GM21717 (cell line): ENCODE measurements around the gene EML6.

Experiments
- ATAC-seq: cut with Tn5 transposase; IDR thresholded peaks from one replicate; pipeline ENCODE4 v1.9.1; 2021; ENCODE audit warnings: mild to moderate bottlenecking, moderate library complexity; ENCODE audit not compliant: unreplicated experiment

Gene EML6

DNA sequence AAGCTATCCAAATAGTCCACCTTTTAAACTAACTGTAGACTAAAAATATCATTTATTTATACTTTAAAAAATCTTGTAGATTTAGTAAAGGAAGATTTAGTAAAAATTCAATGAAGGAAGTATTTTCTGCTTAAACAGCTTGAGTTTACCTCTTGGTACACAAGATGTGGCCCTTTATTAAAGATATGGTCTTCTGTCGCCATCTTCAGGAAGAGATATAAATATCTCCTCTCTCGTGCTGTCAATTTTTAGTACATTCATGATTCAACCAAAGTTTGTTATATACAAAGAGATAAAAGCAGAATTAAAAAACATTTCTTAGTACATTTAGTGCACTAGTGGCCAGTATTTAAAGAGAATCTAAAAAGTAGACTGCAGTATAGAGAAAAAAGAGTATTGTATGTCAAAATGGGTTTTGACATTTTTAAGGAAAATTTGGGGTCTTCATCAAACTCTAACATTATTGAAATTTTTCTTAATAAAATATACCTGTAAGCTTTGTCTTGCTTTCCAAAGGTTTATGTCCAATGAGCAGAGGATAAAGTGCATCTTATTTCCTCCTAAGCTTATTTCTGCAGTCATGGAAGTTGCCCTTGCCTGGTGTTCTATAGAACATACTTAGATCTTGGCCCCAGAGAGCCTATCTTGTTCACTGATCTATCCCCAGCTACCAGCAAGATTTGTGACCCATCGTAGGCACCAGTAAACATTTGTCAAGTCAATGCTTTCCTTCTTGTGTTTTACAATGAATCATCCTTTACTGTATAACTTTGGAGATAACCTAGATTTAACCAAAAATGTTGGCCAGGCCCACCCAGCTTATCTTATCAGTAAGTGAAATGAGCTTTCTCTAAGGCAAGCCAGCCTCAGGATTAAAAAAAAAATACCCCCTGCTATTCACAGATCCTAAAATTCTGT lies 18.5 kb upstream of the EML6 start:
- peak; percentile 53 for ATAC-seq

DNA sequence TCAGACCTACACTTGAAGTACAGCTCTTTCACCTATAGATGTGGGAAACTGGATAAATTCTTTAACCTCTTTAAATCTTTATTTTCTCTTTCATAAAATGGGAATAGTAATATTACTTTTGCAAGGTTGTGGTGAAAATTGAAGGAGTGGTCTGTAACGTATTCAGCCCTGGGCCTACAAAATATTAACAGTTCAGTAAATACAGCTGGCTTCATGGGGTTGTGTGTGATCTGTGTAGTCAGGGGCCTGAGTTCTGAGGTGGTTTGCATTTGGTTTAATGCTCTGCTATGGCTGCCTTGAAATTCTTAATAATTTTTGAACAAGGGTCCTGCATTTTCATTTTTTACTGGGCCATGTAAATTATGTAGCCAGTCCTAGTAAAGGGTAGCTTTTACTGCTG lies 16.8 kb upstream of the EML6 start:
- no peak for ATAC-seq

- ATAC-seq = no peak
Observed at GRCh38 chr2:54708584-54709335, 14.7 kb upstream of the EML6 start.

DNA sequence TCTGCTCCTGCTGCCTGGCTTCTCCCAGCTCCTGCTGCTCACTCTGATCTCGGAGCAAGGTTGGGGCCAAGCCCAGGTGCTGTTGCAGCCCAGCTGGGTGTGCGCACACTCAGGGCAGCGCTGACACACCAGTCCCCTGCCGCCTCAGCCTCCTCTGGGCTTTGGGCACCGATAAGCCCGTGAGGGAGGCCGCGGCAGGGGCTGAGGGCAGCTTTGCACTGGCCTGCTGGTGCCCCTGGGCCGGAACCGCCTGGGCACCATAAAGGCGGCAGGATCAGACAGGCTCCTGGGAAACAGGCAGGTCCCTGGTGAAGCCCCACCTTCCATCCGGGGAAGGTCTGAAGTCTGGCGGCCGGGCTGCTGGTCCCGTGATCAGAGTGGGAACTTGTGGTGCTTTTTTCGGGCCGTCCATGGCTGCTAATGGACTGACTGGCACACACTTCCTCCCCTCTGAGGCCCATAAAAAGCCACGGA lies 14.1 kb upstream of the EML6 start:
- ATAC-seq = no peak

- no peak for ATAC-seq
Observed at GRCh38 chr2:54710216-54710615, 13.2 kb upstream of the EML6 start.

GRCh38 chr2:54712516-54712915 lies 10.9 kb upstream of the EML6 start:
- ATAC-seq = no peak

GRCh38 chr2:54714996-54715395 lies 8.5 kb upstream of the EML6 start:
- ATAC-seq = no peak

- ATAC-seq = no peak
Observed at GRCh38 chr2:54716375-54716774, 7.1 kb upstream of the EML6 start.

- ATAC-seq = no peak
Observed at GRCh38 chr2:54720563-54720962, 2.9 kb upstream of the EML6 start.

DNA sequence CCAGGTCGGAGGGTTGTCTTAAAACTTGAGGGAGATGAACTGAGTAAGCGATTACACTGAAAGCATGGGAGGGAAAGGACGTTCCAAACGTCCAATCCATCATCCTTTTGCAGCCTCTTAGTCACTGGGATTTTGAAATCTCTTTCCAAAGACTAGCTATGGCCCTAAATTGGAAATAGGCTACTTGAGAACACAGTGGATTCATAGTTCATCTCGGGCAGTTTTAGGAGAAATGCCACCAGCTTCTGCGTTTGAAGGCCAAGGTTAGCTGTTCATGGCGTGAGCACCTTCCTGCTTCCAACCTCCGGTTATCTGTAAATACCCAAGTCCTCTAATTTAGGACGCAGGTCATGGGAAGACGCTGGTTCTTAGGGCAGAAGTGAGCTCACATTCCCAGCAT lies 821 bp upstream of the EML6 start:
- no peak for ATAC-seq

- ATAC-seq = no peak
Observed at GRCh38 chr2:54723996-54724559, 616 bp downstream of the EML6 start.

- ATAC-seq = no peak
Observed at GRCh38 chr2:54724560-54725342, 1.3 kb downstream of the EML6 start.

DNA sequence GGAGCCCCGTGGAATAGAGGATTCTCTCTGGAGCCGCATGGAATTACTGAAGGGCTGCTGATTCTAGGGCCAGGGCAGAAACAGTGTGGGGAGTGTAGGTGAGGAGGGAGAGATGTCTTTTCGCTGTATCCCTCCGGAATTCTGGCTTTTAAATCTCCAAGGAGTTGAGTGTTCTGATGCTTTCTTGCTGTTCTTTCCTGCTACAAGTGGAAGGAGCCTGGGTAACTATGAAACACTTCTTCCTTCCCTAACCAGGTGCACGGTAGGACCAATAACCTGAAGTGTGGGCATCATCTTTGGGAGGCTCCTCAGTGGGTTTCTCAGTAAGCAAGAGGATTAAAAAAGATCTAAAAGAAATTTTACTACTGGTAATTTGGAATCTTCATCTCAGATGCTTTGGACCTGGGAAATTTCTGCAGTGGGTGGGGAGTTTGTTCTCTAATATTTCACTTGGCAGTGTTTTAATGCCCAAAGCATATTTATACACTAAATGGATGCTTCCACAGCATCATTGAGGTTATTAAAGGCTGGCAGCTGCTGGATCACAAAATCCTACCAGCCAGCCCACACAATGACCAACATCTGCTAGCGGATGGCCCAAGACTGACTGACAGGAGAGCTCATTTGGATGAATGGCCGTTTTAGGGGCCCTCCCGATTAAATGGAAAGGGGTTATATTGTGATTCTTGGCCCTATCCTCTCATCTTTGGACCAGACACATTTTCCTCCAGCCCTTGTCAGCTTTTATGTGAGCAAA lies 2.1 kb downstream of the EML6 start:
- ATAC-seq = no peak

- no peak for ATAC-seq
Observed at GRCh38 chr2:54726431-54726830, 3.0 kb downstream of the EML6 start.

- no peak for ATAC-seq
Observed at GRCh38 chr2:54726940-54727339, 3.5 kb downstream of the EML6 start.

DNA sequence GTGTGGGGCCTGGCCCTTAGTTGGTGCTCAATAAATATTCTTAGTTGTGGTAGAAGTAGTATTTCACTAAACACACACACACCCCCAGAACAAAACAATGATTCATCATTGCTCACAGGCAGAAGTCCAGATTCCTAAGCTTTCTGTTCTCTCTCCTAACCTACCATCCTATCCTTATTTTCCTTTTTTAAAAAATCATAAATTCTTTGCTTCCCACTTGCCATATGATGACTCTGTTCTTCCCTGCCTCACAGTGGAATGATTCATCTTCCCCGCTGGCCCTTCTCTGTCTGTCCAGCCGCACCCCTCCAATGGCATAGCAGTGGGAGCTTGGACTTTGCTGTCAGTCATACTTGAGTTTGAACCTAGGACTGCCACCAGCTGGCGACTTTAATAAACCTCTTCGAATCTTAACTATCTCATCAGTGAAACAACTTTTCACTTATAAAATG lies 5.2 kb downstream of the EML6 start:
- ATAC-seq = no peak

DNA sequence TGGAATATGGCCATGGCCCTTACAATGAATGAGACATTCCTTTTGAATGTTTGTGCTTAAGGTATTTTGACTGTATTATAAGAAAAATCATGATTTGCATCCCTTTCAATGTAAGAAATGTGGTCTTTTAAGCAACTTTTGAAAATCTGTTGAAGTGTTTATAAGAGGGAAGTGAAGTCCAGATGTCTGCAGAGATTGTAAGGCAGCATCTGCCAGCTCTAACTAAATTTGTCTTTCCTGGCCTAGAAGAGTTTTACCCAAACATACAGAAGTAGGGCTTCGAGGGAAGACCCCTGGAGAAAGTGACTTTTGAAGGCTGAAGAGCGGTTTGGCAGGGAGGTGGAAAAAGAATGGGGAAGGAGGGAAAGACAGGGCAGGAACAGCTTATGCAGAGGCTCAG lies 12.2 kb downstream of the EML6 start:
- no peak for ATAC-seq

DNA sequence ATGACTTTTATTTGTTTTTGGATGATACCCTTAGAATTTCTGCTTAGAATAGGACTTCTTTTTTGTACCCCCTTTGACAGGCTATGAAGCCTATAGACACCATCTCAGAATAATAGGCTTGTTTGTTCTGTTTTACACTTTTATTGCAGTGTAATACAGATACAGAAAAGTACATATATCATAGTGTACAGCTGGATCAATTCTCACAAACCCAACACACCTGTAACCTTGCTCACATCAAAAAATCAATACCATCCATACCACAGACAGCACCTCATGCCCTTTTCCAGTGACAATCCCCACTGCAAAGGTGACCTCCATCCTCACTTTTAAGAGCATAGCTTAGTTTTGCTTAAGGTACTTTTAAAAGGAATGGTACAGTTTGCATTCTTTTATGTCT lies 14.8 kb downstream of the EML6 start:
- ATAC-seq = no peak

DNA sequence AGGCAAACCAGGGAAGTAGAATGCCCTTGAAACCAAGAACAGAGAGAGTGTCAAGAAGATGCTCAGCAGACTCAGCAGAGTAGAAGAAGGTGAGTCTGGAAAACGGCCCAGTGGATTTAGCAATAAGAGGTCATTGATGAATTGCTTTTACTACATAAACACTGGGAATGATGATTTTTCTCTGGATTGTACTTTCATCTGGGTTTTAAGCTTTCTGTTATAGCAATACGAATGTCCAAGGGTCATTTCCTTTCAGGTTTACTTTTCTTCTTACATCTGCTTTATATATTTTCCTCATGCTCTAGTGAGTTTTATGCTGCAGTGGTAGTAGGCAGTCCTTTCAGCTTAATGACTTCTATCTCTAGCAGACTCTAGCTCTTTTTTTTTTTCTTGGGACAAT lies 16.9 kb downstream of the EML6 start:
- ATAC-seq = no peak

GRCh38 chr2:54741250-54741649 lies 17.8 kb downstream of the EML6 start:
- ATAC-seq = no peak
